Measurements from ENCODE around the gene ASCL2.

Gene ASCL2

GRCh38 chr11:2270322-2271076, at the start of gene ASCL2:
Gene ASCL2, minus strand, starts transcription at chr11:2270588. Its CDS starts 256 bp downstream, at chr11:2270332.
- peaks cover 1 to 35% (median 17%) of the 10 kb centered on the region in 5 donors for H3K4me1 ChIP-seq (ENCODE audit: control insufficient read depth in 5 of 5, insufficient read depth in 5 of 5, low read length in 5 of 5)
- H3K9me3 ChIP-seq (ENCODE audit: control insufficient read depth in 5 of 5, low read length in 5 of 5): no peaks in the 10 kb centered on the region
- peak within 1 kb of the TSS in 1 of 5 donors; percentile 26 for H3K9ac ChIP-seq (ENCODE audit: low read length in 5 of 5)
- no peak within 1 kb of the TSS for H3K27ac ChIP-seq (ENCODE audit: low read depth, low read length)
- H3K4me3 ChIP-seq (ENCODE audit: low read depth in 1 of 5, low read length in 5 of 5): peak within 1 kb of the TSS in 4 of 5 donors; percentile 47 to 63 (median 52)
- peaks cover 23 to 39% (median 30%) of the 10 kb centered on the region in 5 donors for H3K27me3 ChIP-seq (ENCODE audit: control insufficient read depth in 5 of 5, insufficient read depth in 4 of 5, low read length in 5 of 5)
- H3K36me3 ChIP-seq (ENCODE audit: control insufficient read depth in 5 of 5, insufficient read depth in 5 of 5, low read length in 5 of 5): no peaks in the 10 kb centered on the region

- Histone ChIP-seq H3K9ac (ENCODE audit: low read length in 5 of 5) (no peak overlapping the region), H3K4me1 (ENCODE audit: control insufficient read depth in 5 of 5, insufficient read depth in 5 of 5, low read length in 5 of 5) (peaks cover 0 to 20% (median 17%) of the 10 kb centered on the region in 5 donors), H3K9me3 (ENCODE audit: control insufficient read depth in 5 of 5, low read length in 5 of 5) (peaks cover 0 to 8% (median 6%) of the 10 kb centered on the region in 5 donors), H3K27me3 (ENCODE audit: control insufficient read depth in 5 of 5, insufficient read depth in 4 of 5, low read length in 5 of 5) (no peaks in the 10 kb centered on the region), H3K27ac (ENCODE audit: low read depth, low read length) (no peak overlapping the region), H3K36me3 (ENCODE audit: control insufficient read depth in 5 of 5, insufficient read depth in 5 of 5, low read length in 5 of 5) (no peaks in the 10 kb centered on the region), H3K4me3 (ENCODE audit: low read depth in 1 of 5, low read length in 5 of 5) (no peak overlapping the region)
These were observed 49.5 kb upstream of the ASCL2 start for GRCh38 chr11:2319791-2320472.

GRCh38 chr11:2318707-2319106, 48.3 kb upstream of the ASCL2 start:
- peaks cover 0 to 8% (median 6%) of the 10 kb centered on the region in 5 donors for H3K9me3 ChIP-seq (ENCODE audit: control insufficient read depth in 5 of 5, low read length in 5 of 5)
- H3K4me3 ChIP-seq (ENCODE audit: low read depth in 1 of 5, low read length in 5 of 5): no peak overlapping the region
- no peaks in the 10 kb centered on the region for H3K36me3 ChIP-seq (ENCODE audit: control insufficient read depth in 5 of 5, insufficient read depth in 5 of 5, low read length in 5 of 5)
- H3K9ac ChIP-seq (ENCODE audit: low read length in 5 of 5): no peak overlapping the region
- no peak overlapping the region for H3K27ac ChIP-seq (ENCODE audit: low read depth, low read length)
- peaks cover 2 to 33% (median 29%) of the 10 kb centered on the region in 5 donors for H3K4me1 ChIP-seq (ENCODE audit: control insufficient read depth in 5 of 5, insufficient read depth in 5 of 5, low read length in 5 of 5)
- H3K27me3 ChIP-seq (ENCODE audit: control insufficient read depth in 5 of 5, insufficient read depth in 4 of 5, low read length in 5 of 5): no peaks in the 10 kb centered on the region

GRCh38 chr11:2318123-2318522, 47.7 kb upstream of the ASCL2 start:
- H3K36me3 ChIP-seq (ENCODE audit: control insufficient read depth in 5 of 5, insufficient read depth in 5 of 5, low read length in 5 of 5): no peaks in the 10 kb centered on the region
- no peak overlapping the region for H3K9ac ChIP-seq (ENCODE audit: low read length in 5 of 5)
- no peaks in the 10 kb centered on the region for H3K27me3 ChIP-seq (ENCODE audit: control insufficient read depth in 5 of 5, insufficient read depth in 4 of 5, low read length in 5 of 5)
- H3K9me3 ChIP-seq (ENCODE audit: control insufficient read depth in 5 of 5, low read length in 5 of 5): peaks cover 0 to 8% (median 6%) of the 10 kb centered on the region in 5 donors
- no peak overlapping the region for H3K27ac ChIP-seq (ENCODE audit: low read depth, low read length)
- peaks cover 2 to 39% (median 33%) of the 10 kb centered on the region in 5 donors for H3K4me1 ChIP-seq (ENCODE audit: control insufficient read depth in 5 of 5, insufficient read depth in 5 of 5, low read length in 5 of 5)
- no peak overlapping the region for H3K4me3 ChIP-seq (ENCODE audit: low read depth in 1 of 5, low read length in 5 of 5)

GRCh38 chr11:2317354-2318050, 47.1 kb upstream of the ASCL2 start:
- Histone ChIP-seq H3K4me3 (ENCODE audit: low read depth in 1 of 5, low read length in 5 of 5) (no peak overlapping the region), H3K36me3 (ENCODE audit: control insufficient read depth in 5 of 5, insufficient read depth in 5 of 5, low read length in 5 of 5) (no peaks in the 10 kb centered on the region), H3K27me3 (ENCODE audit: control insufficient read depth in 5 of 5, insufficient read depth in 4 of 5, low read length in 5 of 5) (no peaks in the 10 kb centered on the region), H3K4me1 (ENCODE audit: control insufficient read depth in 5 of 5, insufficient read depth in 5 of 5, low read length in 5 of 5) (peaks cover 2 to 43% (median 33%) of the 10 kb centered on the region in 5 donors), H3K27ac (ENCODE audit: low read depth, low read length) (no peak overlapping the region), H3K9ac (ENCODE audit: low read length in 5 of 5) (no peak overlapping the region), H3K9me3 (ENCODE audit: control insufficient read depth in 5 of 5, low read length in 5 of 5) (peaks cover 0 to 8% (median 6%) of the 10 kb centered on the region in 5 donors)

- Histone ChIP-seq H3K36me3 (ENCODE audit: control insufficient read depth in 5 of 5, insufficient read depth in 5 of 5, low read length in 5 of 5) (no peaks in the 10 kb centered on the region), H3K9ac (ENCODE audit: low read length in 5 of 5) (no peak overlapping the region), H3K4me1 (ENCODE audit: control insufficient read depth in 5 of 5, insufficient read depth in 5 of 5, low read length in 5 of 5) (peaks cover 2 to 49% (median 35%) of the 10 kb centered on the region in 5 donors), H3K9me3 (ENCODE audit: control insufficient read depth in 5 of 5, low read length in 5 of 5) (peaks cover 0 to 8% (median 6%) of the 10 kb centered on the region in 5 donors), H3K27me3 (ENCODE audit: control insufficient read depth in 5 of 5, insufficient read depth in 4 of 5, low read length in 5 of 5) (no peaks in the 10 kb centered on the region), H3K27ac (ENCODE audit: low read depth, low read length) (no peak overlapping the region), H3K4me3 (ENCODE audit: low read depth in 1 of 5, low read length in 5 of 5) (no peak overlapping the region)
These were observed 46.5 kb upstream of the ASCL2 start for GRCh38 chr11:2316963-2317244.

GRCh38 chr11:2316169-2316962, 46.0 kb upstream of the ASCL2 start:
- no peak overlapping the region for H3K4me3 ChIP-seq (ENCODE audit: low read depth in 1 of 5, low read length in 5 of 5)
- no peaks in the 10 kb centered on the region for H3K27me3 ChIP-seq (ENCODE audit: control insufficient read depth in 5 of 5, insufficient read depth in 4 of 5, low read length in 5 of 5)
- no peak overlapping the region for H3K9ac ChIP-seq (ENCODE audit: low read length in 5 of 5)
- H3K9me3 ChIP-seq (ENCODE audit: control insufficient read depth in 5 of 5, low read length in 5 of 5): peaks cover 0 to 8% (median 6%) of the 10 kb centered on the region in 5 donors
- H3K4me1 ChIP-seq (ENCODE audit: control insufficient read depth in 5 of 5, insufficient read depth in 5 of 5, low read length in 5 of 5): peaks cover 2 to 53% (median 39%) of the 10 kb centered on the region in 5 donors
- H3K27ac ChIP-seq (ENCODE audit: low read depth, low read length): no peak overlapping the region
- no peaks in the 10 kb centered on the region for H3K36me3 ChIP-seq (ENCODE audit: control insufficient read depth in 5 of 5, insufficient read depth in 5 of 5, low read length in 5 of 5)

GRCh38 chr11:2315395-2316168, 45.2 kb upstream of the ASCL2 start:
- Histone ChIP-seq H3K27ac (ENCODE audit: low read depth, low read length) (peak overlapping the region; percentile 78), H3K9ac (ENCODE audit: low read length in 5 of 5) (peak overlapping the region in 2 of 5 donors; percentile 34 to 63)

More at GRCh38 chr11:2315395-2316168, 45.2 kb upstream of the ASCL2 start:
- Histone ChIP-seq H3K9me3 (ENCODE audit: control insufficient read depth in 5 of 5, low read length in 5 of 5) (peaks cover 0 to 8% (median 6%) of the 10 kb centered on the region in 5 donors), H3K4me3 (ENCODE audit: low read depth in 1 of 5, low read length in 5 of 5) (peak overlapping the region in 2 of 5 donors; percentile 37 to 46), H3K4me1 (ENCODE audit: control insufficient read depth in 5 of 5, insufficient read depth in 5 of 5, low read length in 5 of 5) (peaks cover 2 to 47% (median 36%) of the 10 kb centered on the region in 5 donors), H3K36me3 (ENCODE audit: control insufficient read depth in 5 of 5, insufficient read depth in 5 of 5, low read length in 5 of 5) (no peaks in the 10 kb centered on the region), H3K27me3 (ENCODE audit: control insufficient read depth in 5 of 5, insufficient read depth in 4 of 5, low read length in 5 of 5) (no peaks in the 10 kb centered on the region)

Measured in subcutaneous abdominal adipose tissue (tissue), 5 donors.